ENCODE results near the gene IDS. TPM values are rescaled to one million over a fixed set of nuclear protein-coding genes. Genes with fewer than 3 reads are reported as not detected.

Gene IDS
- total RNA-seq, 1 donor from 2014 or later, result 99.1 TPM

GRCh38 chrX:149487292-149487691, 17.8 kb downstream of the IDS start:
- CTCF ChIA-PET, result no interaction called here
- POLR2A ChIA-PET, result no interaction called here
- TF ChIP-seq, protein P1, sequence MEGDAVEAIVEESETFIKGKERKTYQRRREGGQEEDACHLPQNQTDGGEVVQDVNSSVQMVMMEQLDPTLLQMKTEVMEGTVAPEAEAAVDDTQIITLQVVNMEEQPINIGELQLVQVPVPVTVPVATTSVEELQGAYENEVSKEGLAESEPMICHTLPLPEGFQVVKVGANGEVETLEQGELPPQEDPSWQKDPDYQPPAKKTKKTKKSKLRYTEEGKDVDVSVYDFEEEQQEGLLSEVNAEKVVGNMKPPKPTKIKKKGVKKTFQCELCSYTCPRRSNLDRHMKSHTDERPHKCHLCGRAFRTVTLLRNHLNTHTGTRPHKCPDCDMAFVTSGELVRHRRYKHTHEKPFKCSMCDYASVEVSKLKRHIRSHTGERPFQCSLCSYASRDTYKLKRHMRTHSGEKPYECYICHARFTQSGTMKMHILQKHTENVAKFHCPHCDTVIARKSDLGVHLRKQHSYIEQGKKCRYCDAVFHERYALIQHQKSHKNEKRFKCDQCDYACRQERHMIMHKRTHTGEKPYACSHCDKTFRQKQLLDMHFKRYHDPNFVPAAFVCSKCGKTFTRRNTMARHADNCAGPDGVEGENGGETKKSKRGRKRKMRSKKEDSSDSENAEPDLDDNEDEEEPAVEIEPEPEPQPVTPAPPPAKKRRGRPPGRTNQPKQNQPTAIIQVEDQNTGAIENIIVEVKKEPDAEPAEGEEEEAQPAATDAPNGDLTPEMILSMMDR (IDR thresholded peaks at IDR 0.05), result no peak
- no peak for ATAC-seq (ENCODE audit: low read depth)
- Mint-ChIP-seq H3K9me3 (no peaks in the 10 kb centered on the region), H3K4me1 (no peaks in the 10 kb centered on the region), H3K27me3 (no peaks in the 10 kb centered on the region), H3K4me3 (no peak overlapping the region), H3K27ac (no peak overlapping the region), H3K36me3 (ENCODE audit: low read depth) (peaks cover 50% of the 10 kb centered on the region)
- DNase-seq, result no peak
- intact Hi-C loops (cut with micrococcal nuclease), result no loop called here

- no peak for ATAC-seq (ENCODE audit: low read depth)
- CTCF ChIA-PET, result no interaction called here
Observed at GRCh38 chrX:149476513-149476912, 28.6 kb downstream of the IDS start.

DNA sequence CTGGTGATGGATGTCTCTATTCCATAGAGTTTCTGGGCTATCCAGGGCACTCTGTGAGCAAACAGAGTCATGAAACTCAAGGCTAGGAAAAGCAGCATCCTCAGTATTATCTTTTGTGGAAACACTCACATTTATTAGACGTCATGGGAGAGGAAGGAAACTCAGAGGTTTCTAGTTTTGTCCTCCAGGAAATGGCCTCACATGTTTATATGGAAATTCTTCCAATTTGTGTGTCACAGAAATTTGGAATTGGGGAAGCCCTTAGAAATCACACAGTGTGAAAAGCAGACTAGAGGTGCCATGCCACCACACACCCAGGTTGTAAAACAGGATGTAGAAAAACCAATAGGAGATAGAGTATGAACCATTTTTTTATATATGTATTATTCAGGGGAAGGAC, 31.1 kb downstream of the IDS start:
- Mint-ChIP-seq H3K4me1 (peaks cover 3% of the 10 kb centered on the region), H3K9me3 (no peaks in the 10 kb centered on the region), H3K4me3 (no peak overlapping the region), H3K27me3 (peaks cover 3% of the 10 kb centered on the region), H3K27ac (no peak overlapping the region), H3K36me3 (ENCODE audit: low read depth) (peaks cover 20% of the 10 kb centered on the region)
- DNase-seq (no peak), ATAC-seq (ENCODE audit: low read depth) (no peak)
- TF ChIP-seq, protein P1 (IDR thresholded peaks at IDR 0.05), result no peak
- POLR2A ChIA-PET, result no interaction called here
- CTCF ChIA-PET, result no interaction called here
- intact Hi-C loops (cut with micrococcal nuclease), result loop anchor here (5.0 kb wide), 1 partner anchor 1997 kb away; no protein-coding TSS in a partner anchor

More at GRCh38 chrX:149476513-149476912, 28.6 kb downstream of the IDS start:
- Mint-ChIP-seq H3K36me3 (ENCODE audit: low read depth) (peaks cover 38% of the 10 kb centered on the region), H3K9me3 (no peaks in the 10 kb centered on the region), H3K27me3 (no peaks in the 10 kb centered on the region), H3K4me1 (no peaks in the 10 kb centered on the region), H3K27ac (no peak overlapping the region), H3K4me3 (no peak overlapping the region)
- POLR2A ChIA-PET, result interaction anchor here (0.6 kb wide), 1 partner anchor 459 kb away, joined by 3 read pairs; no protein-coding TSS in a partner anchor
- intact Hi-C loops (cut with micrococcal nuclease), result no loop called here
- no peak for DNase-seq
- TF ChIP-seq, protein P1 (IDR thresholded peaks at IDR 0.05), result no peak

GRCh38 chrX:149473092-149473491, 32.0 kb downstream of the IDS start:
- intact Hi-C loops (cut with micrococcal nuclease), result loop anchor here (5.0 kb wide), 1 partner anchor 1996 kb away; no protein-coding TSS in a partner anchor
- ChIA-PET CTCF (interaction anchor here (0.9 to 1.4 kb wide), 2 partner anchors 1423 to 1424 kb away, joined by 3 to 4 read pairs; no protein-coding TSS in a partner anchor), POLR2A (no interaction called here)
- H3K9me3 Mint-ChIP-seq, result no peaks in the 10 kb centered on the region
- peaks cover 3% of the 10 kb centered on the region for H3K27me3 Mint-ChIP-seq
- H3K27ac Mint-ChIP-seq, result no peak overlapping the region
- DNase-seq (no peak), ATAC-seq (ENCODE audit: low read depth) (no peak)
- no peak overlapping the region for H3K4me3 Mint-ChIP-seq
- peaks cover 3% of the 10 kb centered on the region for H3K4me1 Mint-ChIP-seq
- H3K36me3 Mint-ChIP-seq (ENCODE audit: low read depth), result peaks cover 17% of the 10 kb centered on the region
- TF ChIP-seq, protein P1 (IDR thresholded peaks at IDR 0.05), result no peak

GRCh38 chrX:149472625-149473024, 32.5 kb downstream of the IDS start:
- ChIA-PET CTCF (interaction anchor here (0.9 to 1.4 kb wide), 2 partner anchors 1422 to 1424 kb away, joined by 3 to 4 read pairs; no protein-coding TSS in a partner anchor), POLR2A (no interaction called here)
- H3K4me3 Mint-ChIP-seq, result no peak overlapping the region
- H3K4me1 Mint-ChIP-seq, result peaks cover 3% of the 10 kb centered on the region
- DNase-seq, result no peak
- ATAC-seq (ENCODE audit: low read depth), result no peak
- H3K27ac Mint-ChIP-seq, result no peak overlapping the region
- no peaks in the 10 kb centered on the region for H3K9me3 Mint-ChIP-seq
- H3K27me3 Mint-ChIP-seq, result peaks cover 3% of the 10 kb centered on the region
- H3K36me3 Mint-ChIP-seq (ENCODE audit: low read depth), result peaks cover 14% of the 10 kb centered on the region
- intact Hi-C loops (cut with micrococcal nuclease), result loop anchor here (5.0 kb wide), 1 partner anchor 1995 kb away; no protein-coding TSS in a partner anchor
- TF ChIP-seq, protein P1 (IDR thresholded peaks at IDR 0.05), result no peak

Measured in activated B cell treated with CpG ODN at 0.5 μM for 24 hours (primary cell).